HUES64 (cell line): Measurements from ENCODE around the gene NUDT4.
"Not testable (repeated sequence)": the region's sequence is repeated elsewhere in the genome, so short reads cannot be mapped to it uniquely, and the experiment has no call there.

Experiments
- H3K27ac ChIP-seq: 2 replicates; pipeline ENCODE4 v1.7.0; 2013; ENCODE audit warnings: low read depth, low read length, inconsistent platforms
- H3K27me3 ChIP-seq: 2 replicates; pipeline ENCODE4 v1.6.1; 2013; ENCODE audit warnings: mild to moderate bottlenecking, low read length; ENCODE audit not compliant: insufficient read depth
- H3K36me3 ChIP-seq: 2 replicates; pipeline ENCODE4 v1.6.1; 2013; ENCODE audit warnings: mild to moderate bottlenecking, low read length; ENCODE audit not compliant: insufficient read depth
- H3K4me1 ChIP-seq: 2 replicates; pipeline ENCODE4 v1.6.1; 2013; ENCODE audit warnings: mild to moderate bottlenecking, low read length, moderate library complexity; ENCODE audit not compliant: insufficient read depth
- H3K4me3 ChIP-seq: 2 replicates; pipeline ENCODE4 v1.5.1; 2013; ENCODE audit warnings: mild to moderate bottlenecking, low read length, moderate library complexity
- H3K9ac ChIP-seq: 2 replicates; pipeline ENCODE4 v1.6.1; 2013; ENCODE audit warnings: mild to moderate bottlenecking, low read depth, low read length
- H3K9me3 ChIP-seq: 2 replicates; pipeline ENCODE4 v1.6.1; 2013; ENCODE audit warnings: low read depth, low read length; ENCODE audit not compliant: insufficient read depth
- WGBS: fragments of 150-250, 120-280 bp; methylation state at CpG from one replicate; pipeline ENCODE4 v1.1.7; 2013; ENCODE audit warnings: missing lambda C conversion rate; 5-methylcytosine and 5-hydroxymethylcytosine counted together

NUDT4 gene

DNA sequence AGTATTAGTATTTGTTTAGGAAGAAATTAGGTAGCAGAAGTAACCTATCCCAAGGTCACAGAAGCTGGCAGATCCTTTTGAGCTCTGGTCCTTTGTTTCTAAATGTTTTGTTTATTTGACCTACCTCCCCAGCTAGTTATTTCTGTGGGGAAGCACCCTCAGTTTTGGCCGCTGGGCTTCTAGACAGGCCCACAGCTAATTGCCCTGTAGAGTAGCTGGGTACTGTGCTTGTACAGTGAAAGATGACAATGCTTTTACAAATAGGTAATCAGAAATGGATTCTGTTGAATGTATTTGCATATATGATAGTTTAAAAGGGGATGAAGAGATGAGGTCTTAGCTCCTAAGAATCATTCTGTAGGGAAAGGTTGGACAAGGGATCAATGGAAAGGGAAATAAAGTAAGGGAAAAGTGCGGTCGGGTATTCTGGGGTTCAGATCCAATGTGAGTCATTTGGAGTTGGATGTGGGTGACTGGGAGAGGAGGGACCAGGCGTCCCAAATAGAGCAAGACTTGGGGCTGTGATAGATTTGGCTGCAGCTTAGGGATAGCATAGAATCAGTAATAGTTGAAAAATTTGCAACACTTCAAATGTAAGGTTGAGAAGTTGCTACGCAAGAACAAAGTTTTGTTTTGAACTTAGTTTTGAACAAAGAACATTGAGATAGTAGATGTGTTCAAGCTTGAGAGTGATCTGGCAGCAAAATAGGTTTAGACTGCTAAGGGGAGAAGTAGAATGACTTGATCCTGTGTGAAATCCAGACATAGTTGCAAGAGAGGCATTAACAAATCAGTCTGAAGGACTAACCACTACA lies 3.6 kb downstream of the NUDT4 start:
- peaks cover 33% of the 10 kb centered on the region for H3K4me1 ChIP-seq
- H3K9me3 ChIP-seq, result no peaks in the 10 kb centered on the region
- no peaks in the 10 kb centered on the region for H3K27me3 ChIP-seq
- peak overlapping the region; percentile 32; the same call in 1 of the 2 replicates for H3K9ac ChIP-seq
- H3K27ac ChIP-seq, result no peak overlapping the region
- 0 out of 2 replicates have a peak, but pooled peaks cover 2% of the 10 kb centered on the region for H3K36me3 ChIP-seq
- H3K4me3 ChIP-seq, result peak overlapping the region; percentile 82
- WGBS, result 81% methylated on average over 5 of the region's 5 CpGs

DNA sequence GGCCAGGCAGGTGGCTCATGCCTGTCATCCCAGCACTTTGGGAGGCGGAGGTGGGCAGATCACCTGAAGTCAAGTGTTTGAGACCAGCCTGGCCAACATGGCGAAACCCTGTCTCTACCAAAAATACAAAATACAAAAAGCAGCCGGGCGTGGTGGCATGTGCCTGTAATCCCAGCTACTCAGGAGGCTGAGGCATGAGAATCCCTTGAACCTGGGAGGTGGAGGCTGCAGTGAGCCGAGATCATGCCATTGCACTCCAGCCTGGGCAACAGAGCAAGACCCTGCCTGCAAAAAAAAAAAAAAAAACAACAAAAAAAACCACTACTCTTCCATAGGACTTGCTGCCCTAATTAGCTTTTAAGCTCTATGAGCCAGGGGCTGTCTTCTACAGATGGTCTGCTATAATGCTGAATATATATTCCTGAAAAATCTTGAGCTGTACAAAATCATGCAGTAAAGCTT lies 4.3 kb downstream of the NUDT4 start:
- not testable (repeated sequence) for H3K27ac ChIP-seq, H3K27me3 ChIP-seq, H3K9ac ChIP-seq, H3K36me3 ChIP-seq, H3K4me3 ChIP-seq, H3K9me3 ChIP-seq
- WGBS, result 92% methylated on average over 5 of the region's 5 CpGs
- H3K4me1 ChIP-seq, result peaks cover 26% of the 10 kb centered on the region

DNA sequence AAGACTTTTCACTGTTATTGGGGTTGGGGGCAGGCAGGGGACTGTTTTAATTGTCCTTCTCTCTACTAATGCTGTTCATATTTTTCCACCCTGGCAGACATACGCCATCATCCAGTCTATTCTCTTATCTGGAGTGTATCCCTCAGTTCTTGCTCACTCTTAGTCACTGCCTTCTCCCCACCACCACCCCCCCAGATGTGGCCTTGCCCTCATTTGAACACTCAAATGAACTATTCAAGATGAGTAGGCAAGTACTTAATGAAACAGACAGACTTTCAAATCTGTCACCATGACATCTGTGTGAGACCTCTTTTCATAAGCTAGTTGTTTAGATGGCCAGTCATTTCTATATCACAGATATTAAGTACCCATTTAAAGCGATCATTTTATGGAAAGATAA lies 10.1 kb downstream of the NUDT4 start:
- H3K4me3 ChIP-seq, result no peak overlapping the region
- H3K9me3 ChIP-seq, result no peaks in the 10 kb centered on the region
- H3K27ac ChIP-seq, result no peak overlapping the region
- WGBS, result 83% methylated on average over 2 of the region's 2 CpGs
- H3K27me3 ChIP-seq, result no peaks in the 10 kb centered on the region
- peaks cover 15% of the 10 kb centered on the region; the same call in 1 of the 2 replicates for H3K36me3 ChIP-seq
- peaks cover 4% of the 10 kb centered on the region; the same call in 1 of the 2 replicates for H3K4me1 ChIP-seq
- H3K9ac ChIP-seq, result no peak overlapping the region

DNA sequence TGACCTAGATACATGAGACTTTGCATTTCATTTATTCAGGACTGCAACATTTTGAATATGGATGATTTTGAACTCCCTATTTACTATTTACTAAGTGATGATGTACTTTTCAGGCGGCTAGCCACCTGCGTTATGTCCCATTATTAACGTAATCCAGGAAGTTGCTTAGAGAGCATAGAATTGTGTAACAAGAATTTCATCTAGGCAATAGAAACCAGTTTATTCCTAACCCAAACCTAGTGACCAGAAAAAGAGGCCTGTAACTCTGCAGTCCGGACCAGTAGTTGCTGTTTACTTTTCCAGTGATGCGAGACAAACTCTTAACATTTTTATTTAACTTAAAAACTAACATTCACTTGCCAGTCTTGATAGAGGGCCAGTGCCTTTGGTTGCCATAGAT lies 12.3 kb downstream of the NUDT4 start:
- no peak overlapping the region for H3K27ac ChIP-seq
- H3K9me3 ChIP-seq, result no peaks in the 10 kb centered on the region
- H3K36me3 ChIP-seq, result peaks cover 23% of the 10 kb centered on the region
- no peaks in the 10 kb centered on the region for H3K27me3 ChIP-seq
- no peak overlapping the region for H3K4me3 ChIP-seq
- WGBS, result 90% methylated on average over 5 of the region's 5 CpGs
- H3K9ac ChIP-seq, result no peak overlapping the region
- H3K4me1 ChIP-seq, result peaks cover 4% of the 10 kb centered on the region; the same call in 1 of the 2 replicates

DNA sequence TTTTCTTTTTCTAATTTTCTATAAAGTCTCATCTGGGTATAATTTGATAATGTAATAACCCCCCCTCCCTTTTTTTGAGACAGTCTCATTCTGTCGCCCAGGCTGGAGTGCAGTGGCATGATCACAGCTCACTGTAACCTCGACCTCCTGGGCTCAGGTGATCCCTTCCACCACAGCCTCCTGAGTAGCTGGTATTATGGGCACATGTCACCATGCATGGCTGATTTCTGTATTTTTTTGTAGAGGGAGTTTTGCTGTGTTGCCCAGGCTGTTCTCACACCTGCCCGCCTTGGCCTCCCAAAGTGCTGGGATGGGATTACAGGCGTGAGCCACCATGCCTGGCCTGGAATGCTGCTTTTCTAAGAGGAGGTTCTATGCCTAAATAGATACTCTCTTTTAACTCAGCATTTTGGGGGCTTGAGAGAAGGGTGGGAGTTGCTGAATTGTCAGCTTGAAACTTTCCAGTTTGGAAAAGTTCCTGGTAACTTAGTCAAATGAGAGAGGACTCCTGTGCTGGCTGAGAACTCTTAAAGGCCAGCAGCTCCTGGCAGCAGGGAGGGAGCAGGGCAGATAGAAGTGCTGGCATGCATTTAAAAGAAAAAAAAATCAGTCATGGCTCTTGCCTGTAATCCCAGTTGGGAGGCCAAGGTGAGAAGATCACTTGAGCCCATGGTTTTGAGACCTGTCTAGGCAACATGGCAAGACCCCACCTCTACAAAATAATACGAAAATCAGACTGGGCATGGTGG lies 13.0 kb downstream of the NUDT4 start:
- H3K9me3 ChIP-seq, result no peaks in the 10 kb centered on the region
- no peaks in the 10 kb centered on the region for H3K27me3 ChIP-seq
- H3K36me3 ChIP-seq, result peaks cover 28% of the 10 kb centered on the region
- peaks cover 4% of the 10 kb centered on the region; the same call in 1 of the 2 replicates for H3K4me1 ChIP-seq
- H3K9ac ChIP-seq, result no peak overlapping the region
- no peak overlapping the region for H3K4me3 ChIP-seq
- 86% methylated on average over 5 of the region's 5 CpGs for WGBS
- no peak overlapping the region for H3K27ac ChIP-seq

DNA sequence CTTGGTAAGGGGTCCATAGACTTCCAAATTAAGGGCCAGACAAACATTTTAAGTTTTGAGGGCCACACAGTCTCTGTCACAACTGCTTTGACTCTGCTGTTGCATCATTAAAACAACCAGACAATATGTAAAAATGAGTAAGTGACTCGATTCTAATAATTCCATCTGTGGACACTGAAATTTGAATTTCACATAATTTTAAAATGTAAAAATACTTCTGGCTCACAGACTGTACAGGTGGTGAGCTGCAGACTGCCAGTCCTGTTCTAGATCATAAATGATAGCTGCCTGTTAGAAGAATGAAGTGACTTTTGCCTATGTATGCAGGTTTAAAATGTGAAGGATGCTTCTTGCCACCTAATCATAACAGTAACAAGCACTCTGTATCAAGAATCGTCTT lies 15.7 kb downstream of the NUDT4 start:
- Histone ChIP-seq H3K36me3 (peaks cover 43% of the 10 kb centered on the region), H3K4me1 (peaks cover 4% of the 10 kb centered on the region; the same call in 1 of the 2 replicates), H3K9me3 (no peaks in the 10 kb centered on the region), H3K9ac (no peak overlapping the region), H3K27me3 (no peaks in the 10 kb centered on the region), H3K4me3 (no peak overlapping the region), H3K27ac (no peak overlapping the region)
- WGBS, result 83% methylated on average over 1 of the region's 2 CpGs

DNA sequence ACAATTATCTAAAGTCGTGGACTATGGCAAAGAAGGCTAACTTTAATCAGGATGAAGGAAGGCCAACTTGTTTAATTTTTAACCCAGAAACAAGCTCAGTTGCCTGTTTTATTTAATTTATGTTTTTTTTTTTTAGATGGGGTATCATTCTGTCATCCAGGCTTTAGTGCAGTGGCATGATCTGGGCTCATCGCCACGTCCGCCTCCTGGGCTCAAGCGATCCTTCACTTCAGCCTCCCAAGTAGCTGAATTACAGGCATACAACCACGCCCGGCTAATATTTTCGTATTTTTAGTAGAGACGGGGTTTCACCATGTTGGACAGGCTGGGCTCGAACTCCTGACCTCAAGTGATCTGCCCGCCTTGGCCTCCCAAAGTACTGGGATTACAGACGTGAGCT lies 19.7 kb downstream of the NUDT4 start:
- H3K36me3 ChIP-seq, result peaks cover 51% of the 10 kb centered on the region
- no peaks in the 10 kb centered on the region for H3K9me3 ChIP-seq
- no peaks in the 10 kb centered on the region for H3K27me3 ChIP-seq
- no peak overlapping the region for H3K27ac ChIP-seq
- no peaks in the 10 kb centered on the region for H3K4me1 ChIP-seq
- H3K4me3 ChIP-seq, result no peak overlapping the region
- WGBS, result 95% methylated on average over 12 of the region's 12 CpGs
- no peak overlapping the region for H3K9ac ChIP-seq

DNA sequence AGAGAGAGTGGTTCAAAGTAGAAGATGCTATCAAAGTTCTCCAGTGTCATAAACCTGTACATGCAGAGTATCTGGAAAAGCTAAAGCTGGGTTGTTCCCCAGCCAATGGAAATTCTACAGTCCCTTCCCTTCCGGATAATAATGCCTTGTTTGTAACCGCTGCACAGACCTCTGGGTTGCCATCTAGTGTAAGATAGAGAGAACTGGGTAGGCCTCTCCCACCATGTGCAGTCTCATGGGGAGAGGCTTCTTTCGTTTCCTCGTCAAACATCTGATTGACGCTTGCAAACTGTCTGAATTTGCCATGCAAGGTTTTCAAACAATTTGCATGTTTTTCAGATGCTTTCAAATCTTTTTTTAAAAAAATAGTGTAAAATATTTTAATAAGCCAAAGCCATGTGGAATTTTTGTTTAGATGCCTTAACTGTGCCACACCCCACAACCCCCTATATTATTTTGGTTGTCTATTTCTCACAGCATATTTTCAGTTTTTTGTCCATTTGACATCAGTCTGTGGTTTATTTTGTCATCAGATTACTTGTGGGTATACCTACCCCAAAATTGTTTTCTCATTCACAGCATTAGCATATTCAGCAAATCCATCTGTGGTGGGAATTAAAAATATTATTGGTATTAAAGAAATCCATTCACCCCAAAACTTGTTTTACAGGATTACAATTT lies 21.6 kb downstream of the NUDT4 start:
- H3K27ac ChIP-seq, H3K9me3 ChIP-seq, H3K4me1 ChIP-seq, H3K9ac ChIP-seq, H3K4me3 ChIP-seq, H3K27me3 ChIP-seq: not testable (repeated sequence)
- H3K36me3 ChIP-seq, result peaks cover 47% of the 10 kb centered on the region
- WGBS, result no CpG with 5 or more reads among the region's 5 CpGs

DNA sequence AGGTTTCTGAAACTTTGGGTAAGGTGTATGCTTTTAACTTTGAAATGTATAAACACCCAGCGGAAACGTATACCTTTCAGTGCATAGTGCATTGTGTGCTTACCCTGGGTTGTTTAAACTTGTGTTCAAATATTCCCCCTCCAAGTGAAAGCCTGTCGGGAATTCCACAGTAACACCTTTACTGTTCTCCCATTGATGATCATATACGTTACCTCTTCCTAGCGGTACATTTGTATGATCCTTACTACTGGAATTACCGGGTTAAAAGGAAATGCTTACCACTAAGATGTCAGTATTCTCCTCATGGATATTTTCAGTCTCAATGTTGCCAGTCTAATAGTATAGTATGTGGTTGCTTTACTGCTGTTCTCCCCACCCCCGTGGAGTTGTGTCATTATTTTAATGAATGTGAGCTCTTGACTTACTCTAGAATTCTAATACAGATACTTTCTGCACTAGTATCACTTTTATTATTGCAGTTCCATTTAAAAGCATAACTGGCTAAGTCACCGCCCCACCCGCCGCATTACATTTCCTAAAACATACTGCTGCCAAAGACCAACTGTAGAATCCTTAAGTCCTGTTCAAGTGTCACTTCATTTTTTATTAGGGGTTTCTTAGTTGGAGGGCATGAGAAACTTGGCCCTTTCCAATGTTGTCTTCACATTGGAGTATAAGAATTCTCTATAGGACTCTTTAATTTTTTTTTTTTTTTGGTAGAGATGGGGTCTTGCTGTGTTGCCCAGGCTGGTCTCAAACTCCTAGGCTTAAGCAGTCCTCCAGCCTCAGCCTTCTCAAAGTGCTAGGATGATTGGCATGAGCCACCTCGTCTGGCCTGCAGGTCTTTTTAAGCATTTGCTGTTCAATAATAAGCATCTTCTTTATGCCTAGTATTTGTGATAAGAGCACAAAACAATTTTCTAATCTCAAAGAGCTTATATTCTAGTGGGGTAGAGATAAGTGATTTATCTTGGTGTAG lies 24.9 kb downstream of the NUDT4 start:
- H3K9me3 ChIP-seq, result no peaks in the 10 kb centered on the region
- H3K4me1 ChIP-seq, result no peaks in the 10 kb centered on the region
- H3K27ac ChIP-seq, result no peak overlapping the region
- no peak overlapping the region for H3K9ac ChIP-seq
- no peaks in the 10 kb centered on the region for H3K27me3 ChIP-seq
- WGBS, result 96% methylated on average over 10 of the region's 11 CpGs
- peaks cover 34% of the 10 kb centered on the region for H3K36me3 ChIP-seq
- H3K4me3 ChIP-seq, result no peak overlapping the region

DNA sequence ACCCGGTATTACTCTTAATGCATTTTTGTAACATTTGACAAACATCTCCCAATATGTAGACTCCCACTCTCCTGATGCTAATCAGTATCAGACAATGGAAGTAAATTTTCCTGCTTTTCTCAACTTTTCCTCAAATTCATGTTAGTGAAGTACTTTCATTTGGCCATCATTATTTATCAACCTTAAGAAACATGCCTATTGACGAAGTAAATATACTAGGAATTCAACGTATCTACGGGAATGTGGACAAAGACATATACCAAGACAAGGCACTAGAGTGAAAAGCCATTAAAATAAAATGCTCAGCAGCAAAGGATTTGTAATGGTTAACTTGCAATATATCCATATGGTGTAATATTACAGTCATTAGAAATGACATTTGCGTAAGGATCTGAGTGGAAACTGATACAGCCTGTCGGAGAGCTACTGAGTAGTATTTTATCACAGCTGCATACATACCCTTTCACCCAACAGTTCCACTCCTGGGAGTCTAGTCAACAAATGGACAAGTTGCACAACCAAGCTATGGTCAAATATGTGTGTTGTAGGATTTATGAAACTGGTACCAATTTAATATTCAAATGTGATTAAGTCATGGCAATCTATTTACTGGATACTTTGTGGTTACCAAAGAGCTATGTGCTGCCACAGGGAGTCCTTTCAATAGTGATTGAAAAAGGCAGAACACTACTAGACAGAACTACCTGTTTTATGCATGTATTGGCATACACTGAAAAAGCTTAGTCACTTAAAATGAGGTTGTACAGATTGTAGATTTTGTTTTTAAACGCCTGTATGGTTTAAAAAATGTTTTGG lies 26.5 kb downstream of the NUDT4 start:
- H3K4me3 ChIP-seq, result no peak overlapping the region
- no peak overlapping the region for H3K9ac ChIP-seq
- 94% methylated on average over 7 of the region's 7 CpGs for WGBS
- no peak overlapping the region for H3K27ac ChIP-seq
- no peaks in the 10 kb centered on the region for H3K9me3 ChIP-seq
- no peaks in the 10 kb centered on the region for H3K27me3 ChIP-seq
- no peaks in the 10 kb centered on the region for H3K4me1 ChIP-seq
- H3K36me3 ChIP-seq, result peaks cover 35% of the 10 kb centered on the region
